Skeletal muscle tissue (tissue), 4 donors: ENCODE data around the gene LRRC45. TPM values are rescaled to one million over a fixed set of nuclear protein-coding genes. Genes with fewer than 3 reads are reported as not detected.

Experiments
- H3K27ac ChIP-seq: one replicate; pipeline ENCODE4 v1.7.0; 2013; ENCODE audit warnings: mild to moderate bottlenecking, low read depth, low read length, inconsistent platforms
- H3K27me3 ChIP-seq, 3 donors: one replicate each; pipeline ENCODE4 v1.7.0; 2013; ENCODE audit warnings: low read length in 3 of 3; ENCODE audit not compliant: control insufficient read depth in 3 of 3, insufficient read depth in 3 of 3
- H3K36me3 ChIP-seq, 3 donors: one replicate each; pipeline ENCODE4 v1.7.0; 2013; ENCODE audit warnings: low read length in 3 of 3; ENCODE audit not compliant: control insufficient read depth in 3 of 3, insufficient read depth in 3 of 3
- H3K4me1 ChIP-seq, 3 donors: one replicate each; pipeline ENCODE4 v1.7.0; 2013; ENCODE audit warnings: low read length in 3 of 3, mild to moderate bottlenecking in 3 of 3; ENCODE audit not compliant: control insufficient read depth in 3 of 3, insufficient read depth in 3 of 3
- H3K4me3 ChIP-seq, 3 donors: one replicate each; pipeline ENCODE4 v1.7.0; 2013; ENCODE audit warnings: low read length in 3 of 3
- H3K9ac ChIP-seq, 3 donors: one replicate each; pipeline ENCODE4 v1.7.0; 2013; ENCODE audit warnings: low read length in 3 of 3, mild to moderate bottlenecking in 3 of 3, moderate library complexity in 2 of 3, low read depth in 1 of 3
- H3K9me3 ChIP-seq, 3 donors: one replicate each; pipeline ENCODE4 v1.7.0; 2013; ENCODE audit warnings: low read length in 3 of 3; ENCODE audit not compliant: control insufficient read depth in 3 of 3
- total RNA-seq: library from RNA; depleted of rRNA; stranded (reverse); fragments of >200 nt; gene quantifications from one replicate; pipeline ENCODE4 v1.2.3, GENCODE V29; 2014
- donor health status: Osteomylitis.

LRRC45 gene
- total RNA-seq, 1 donor from 2014 or later, result 7.8 TPM

GRCh38 chr17:82028246-82028645 is 5.1 kb downstream of the LRRC45 start:
- H3K36me3 ChIP-seq, result peaks cover 0 to 6% (median 2%) of the 10 kb centered on the region in 3 donors
- H3K4me1 ChIP-seq, result peaks cover 11 to 37% (median 34%) of the 10 kb centered on the region in 3 donors
- H3K27me3 ChIP-seq, result peaks cover 6 to 14% (median 7%) of the 10 kb centered on the region in 3 donors
- H3K9me3 ChIP-seq, result no peaks in the 10 kb centered on the region
- H3K4me3 ChIP-seq, result no peak overlapping the region
- H3K27ac ChIP-seq, result no peak overlapping the region
- H3K9ac ChIP-seq, result no peak overlapping the region

- peaks cover 6 to 18% (median 7%) of the 10 kb centered on the region in 3 donors for H3K27me3 ChIP-seq
- no peak overlapping the region for H3K27ac ChIP-seq
- H3K9me3 ChIP-seq, result no peaks in the 10 kb centered on the region
- H3K4me3 ChIP-seq, result no peak overlapping the region
- peaks cover 0 to 6% (median 2%) of the 10 kb centered on the region in 3 donors for H3K36me3 ChIP-seq
- no peak overlapping the region for H3K9ac ChIP-seq
- peaks cover 5 to 30% (median 28%) of the 10 kb centered on the region in 3 donors for H3K4me1 ChIP-seq
These were observed 5.9 kb downstream of the LRRC45 start for GRCh38 chr17:82028966-82029365.

- Histone ChIP-seq H3K4me3 (no peak overlapping the region), H3K27ac (no peak overlapping the region), H3K27me3 (peaks cover 6 to 18% (median 7%) of the 10 kb centered on the region in 3 donors)
These were observed 6.3 kb downstream of the LRRC45 start for GRCh38 chr17:82029391-82029790.

GRCh38 chr17:82029990-82030469 is 6.9 kb downstream of the LRRC45 start:
- Histone ChIP-seq H3K27ac (no peak overlapping the region), H3K4me1 (peaks cover 3 to 24% (median 23%) of the 10 kb centered on the region in 3 donors), H3K36me3 (peaks cover 0 to 6% (median 2%) of the 10 kb centered on the region in 3 donors), H3K27me3 (peaks cover 6 to 18% (median 7%) of the 10 kb centered on the region in 3 donors), H3K9ac (peak overlapping the region in 1 of 3 donors; percentile 50), H3K9me3 (no peaks in the 10 kb centered on the region), H3K4me3 (peak overlapping the region in 2 of 3 donors; percentile 54 to 71)

More at GRCh38 chr17:82029391-82029790, 6.3 kb downstream of the LRRC45 start:
- H3K36me3 ChIP-seq, result peaks cover 0 to 6% (median 2%) of the 10 kb centered on the region in 3 donors
- H3K9ac ChIP-seq, result no peak overlapping the region
- H3K4me1 ChIP-seq, result peaks cover 3 to 26% (median 24%) of the 10 kb centered on the region in 3 donors
- no peaks in the 10 kb centered on the region for H3K9me3 ChIP-seq

- Histone ChIP-seq H3K27me3 (peaks cover 6 to 18% (median 7%) of the 10 kb centered on the region in 3 donors), H3K9ac (peak overlapping the region in 1 of 3 donors; percentile 50), H3K4me3 (peak overlapping the region; percentile 7 to 71 (median 54)), H3K4me1 (peaks cover 3 to 27% (median 27%) of the 10 kb centered on the region in 3 donors), H3K9me3 (no peaks in the 10 kb centered on the region), H3K27ac (no peak overlapping the region), H3K36me3 (peaks cover 2 to 10% (median 4%) of the 10 kb centered on the region in 3 donors)
These were observed 7.6 kb downstream of the LRRC45 start for GRCh38 chr17:82030470-82031302.

- peaks cover 2 to 14% (median 7%) of the 10 kb centered on the region in 3 donors for H3K36me3 ChIP-seq
- peak within 1 kb of the TSS in 1 of 3 donors; percentile 50 for H3K9ac ChIP-seq
- H3K27ac ChIP-seq, result no peak within 1 kb of the TSS
- H3K4me3 ChIP-seq, result peak within 1 kb of the TSS; percentile 7 to 71 (median 54)
- no peaks in the 10 kb centered on the region for H3K9me3 ChIP-seq
- H3K4me1 ChIP-seq, result peaks cover 8 to 34% (median 34%) of the 10 kb centered on the region in 3 donors
- H3K27me3 ChIP-seq, result peaks cover 6 to 18% (median 7%) of the 10 kb centered on the region in 3 donors
These were observed 8.3 kb downstream of the LRRC45 start, which contains the start of gene RAC3 for GRCh38 chr17:82031303-82031884. Gene RAC3 (plus strand): TSS chr17:82031678. CDS start chr17:82031762, 84 bp downstream.

GRCh38 chr17:82031885-82032627 is 9.0 kb downstream of the LRRC45 start:
- Histone ChIP-seq H3K27ac (no peak overlapping the region), H3K27me3 (peaks cover 6 to 18% (median 7%) of the 10 kb centered on the region in 3 donors), H3K4me1 (peaks cover 13 to 40% (median 40%) of the 10 kb centered on the region in 3 donors), H3K36me3 (peaks cover 2 to 11% (median 7%) of the 10 kb centered on the region in 3 donors), H3K4me3 (no peak overlapping the region), H3K9ac (peak overlapping the region in 1 of 3 donors; percentile 40), H3K9me3 (no peaks in the 10 kb centered on the region)

- Histone ChIP-seq H3K27me3 (peaks cover 6 to 18% (median 7%) of the 10 kb centered on the region in 3 donors), H3K9me3 (no peaks in the 10 kb centered on the region), H3K36me3 (peaks cover 0 to 8% (median 7%) of the 10 kb centered on the region in 3 donors), H3K4me1 (peaks cover 17 to 47% (median 45%) of the 10 kb centered on the region in 3 donors), H3K4me3 (no peak overlapping the region), H3K9ac (peak overlapping the region in 1 of 3 donors; percentile 8), H3K27ac (no peak overlapping the region)
These were observed 10.4 kb downstream of the LRRC45 start for GRCh38 chr17:82033359-82034085.
